Right lobe of liver (tissue), 4 donors: ENCODE data around the gene BCAR3.

Source experiments
- CTCF ChIP-seq, 4 donors: fragments of 200-600 bp in 3 of 4; fragments of 450-650 bp in 1 of 4; IDR thresholded peaks; one replicate each; pipeline versions ENCODE4 v1.5.1 to v1.8.0; 2016 to 2022; ENCODE audit warnings: antibody characterized with exemption in 4 of 4, mild to moderate bottlenecking in 2 of 4
- POLR2A ChIP-seq: fragments of 450-650 bp; IDR thresholded peaks from one replicate; pipeline ENCODE4 v1.6.1; 2017; ENCODE audit warnings: antibody characterized with exemption, mild to moderate bottlenecking
- donor health status: DM: no; HTN: no; CAD: no.
- donor health status: DM: no; HTN: no; CAD: no.
- donor health status: DM: no; HTN: yes; CAD: no.

GRCh38 chr1:93596329-93597089 is 85.1 kb downstream of the BCAR3 start:
- TF ChIP-seq CTCF (IDR thresholded peaks at IDR 0.05) = no peak
- no peak for TF ChIP-seq POLR2A
